Body of pancreas (tissue), 4 donors: ENCODE measurements around the gene TTLL9. TPM values are rescaled to one million over a fixed set of nuclear protein-coding genes. Genes with fewer than 3 reads are reported as not detected.

ENCODE experiments used
- ATAC-seq: fragments of 150-250 bp; one replicate; pipeline ENCODE4 v1.9.1; 2016
- DNase-seq, 4 donors: peaks; one replicate each; pipeline ENCODE4 v3.0.0-alpha.2; 2019
- H3K27ac ChIP-seq, 4 donors: fragments of 200-600 bp; sonication (generic); 1 replicate in 3 of 4; 2 replicates in 1 of 4; pipeline versions ENCODE4 v1.5.1 to v1.6.1; 2016 to 2019; ENCODE audit warnings: mild to moderate bottlenecking in 1 of 4, mixed read lengths in 1 of 4, moderate library complexity in 1 of 4
- H3K27me3 ChIP-seq, 2 donors: fragments of 200-600 bp; sonication (generic); one replicate each; pipeline ENCODE4 v1.6.0; 2016; ENCODE audit warnings: mild to moderate bottlenecking in 1 of 2
- H3K36me3 ChIP-seq, 2 donors: fragments of 200-600 bp; sonication (generic); replicated peaks in 1 of 2; 2 replicates each; pipeline ENCODE4 v1.5.1; 2016; ENCODE audit warnings: low read depth in 2 of 2; ENCODE audit not compliant: insufficient read depth in 1 of 2
- H3K4me1 ChIP-seq: fragments of 200-600 bp; sonication (generic); one replicate; pipeline ENCODE4 v1.6.0; 2016
- H3K4me3 ChIP-seq, 2 donors: fragments of 200-600 bp; sonication (generic); 1 replicate in 1 of 2; 2 replicates in 1 of 2; pipeline ENCODE4 v1.5.1; 2016 to 2019
- H3K9me3 ChIP-seq, 3 donors: fragments of 200-600 bp; sonication (generic); 1 replicate in 2 of 3; 2 replicates in 1 of 3; pipeline ENCODE4 v1.5.1; 2016
- POLR2A ChIP-seq, 3 donors: fragments of 450-650 bp; IDR thresholded peaks; one replicate each; pipeline ENCODE4 v1.6.1; 2016; ENCODE audit warnings: antibody characterized with exemption in 3 of 3, mild to moderate bottlenecking in 2 of 3
- WGBS, 2 donors: methylation state at CpG; one replicate each; pipeline ENCODE4 v1.1.5; 2017; 5-methylcytosine and 5-hydroxymethylcytosine counted together
- intact Hi-C: fragments of 100-400 bp; cut with DNase I; formaldehyde crosslinking; loops from one replicate; pipeline ENCODE4 v1.15.1; 2023
- total RNA-seq, 2 donors: library from RNA; depleted of rRNA; stranded (reverse); fragments of >200 nt; gene quantifications; one replicate each; pipeline ENCODE4 v1.1.0, GENCODE V29; 2016
- TF ChIP-seq, protein P1 (sequence below), 7 experiments: fragments of 450-650 bp in 4 of 7; fragments of 200-600 bp in 3 of 7; sonication (generic) in 3 of 7; IDR thresholded peaks; one replicate each; pipeline ENCODE4 v1.5.1; 2016 to 2019; ENCODE audit warnings: antibody characterized with exemption in 7 of 7

The TTLL9 gene
- total RNA-seq, 2 donors from 2014 or later, result 0.52 to 0.99 TPM

GRCh38 chr20:31833931-31834521 lies 36.4 kb upstream of the TTLL9 start:
- Histone ChIP-seq H3K27ac (no peak overlapping the region), H3K27me3 (no peaks in the 10 kb centered on the region), H3K9me3 (no peaks in the 10 kb centered on the region), H3K36me3 (no peaks in the 10 kb centered on the region), H3K4me3 (no peak overlapping the region), H3K4me1 (peaks cover 6% of the 10 kb centered on the region)
- TF ChIP-seq, protein P1, sequence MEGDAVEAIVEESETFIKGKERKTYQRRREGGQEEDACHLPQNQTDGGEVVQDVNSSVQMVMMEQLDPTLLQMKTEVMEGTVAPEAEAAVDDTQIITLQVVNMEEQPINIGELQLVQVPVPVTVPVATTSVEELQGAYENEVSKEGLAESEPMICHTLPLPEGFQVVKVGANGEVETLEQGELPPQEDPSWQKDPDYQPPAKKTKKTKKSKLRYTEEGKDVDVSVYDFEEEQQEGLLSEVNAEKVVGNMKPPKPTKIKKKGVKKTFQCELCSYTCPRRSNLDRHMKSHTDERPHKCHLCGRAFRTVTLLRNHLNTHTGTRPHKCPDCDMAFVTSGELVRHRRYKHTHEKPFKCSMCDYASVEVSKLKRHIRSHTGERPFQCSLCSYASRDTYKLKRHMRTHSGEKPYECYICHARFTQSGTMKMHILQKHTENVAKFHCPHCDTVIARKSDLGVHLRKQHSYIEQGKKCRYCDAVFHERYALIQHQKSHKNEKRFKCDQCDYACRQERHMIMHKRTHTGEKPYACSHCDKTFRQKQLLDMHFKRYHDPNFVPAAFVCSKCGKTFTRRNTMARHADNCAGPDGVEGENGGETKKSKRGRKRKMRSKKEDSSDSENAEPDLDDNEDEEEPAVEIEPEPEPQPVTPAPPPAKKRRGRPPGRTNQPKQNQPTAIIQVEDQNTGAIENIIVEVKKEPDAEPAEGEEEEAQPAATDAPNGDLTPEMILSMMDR (IDR thresholded peaks at IDR 0.05), result no peak
- TF ChIP-seq POLR2A (IDR thresholded peaks at IDR 0.05), result no peak
- ATAC-seq, result no peak
- intact Hi-C loops, result no loop called here
- WGBS, 2 donors, result 73 to 81% methylated on average over 17 to 19 of the region's 20 CpGs
- no peak for DNase-seq

DNA sequence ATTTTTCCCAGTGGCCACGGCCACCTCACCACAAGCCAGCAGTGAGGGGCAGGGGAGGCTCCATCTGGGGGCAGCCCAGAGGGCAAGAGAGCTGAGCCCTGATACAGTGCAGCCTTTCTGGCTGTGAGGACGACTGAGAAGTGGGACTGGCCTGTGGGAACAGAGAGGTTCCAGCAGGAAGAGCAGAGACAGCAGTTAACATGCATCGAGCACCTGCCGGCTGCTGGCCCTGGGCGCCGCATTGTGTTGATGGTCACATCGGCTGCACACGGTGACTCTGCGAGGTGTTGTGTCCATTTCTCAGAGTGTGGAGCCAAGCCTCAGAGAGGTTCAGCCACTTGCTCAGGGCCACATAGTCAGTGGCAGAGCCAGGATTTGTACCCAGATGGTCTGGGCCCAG lies 34.9 kb upstream of the TTLL9 start:
- no peak for DNase-seq

DNA sequence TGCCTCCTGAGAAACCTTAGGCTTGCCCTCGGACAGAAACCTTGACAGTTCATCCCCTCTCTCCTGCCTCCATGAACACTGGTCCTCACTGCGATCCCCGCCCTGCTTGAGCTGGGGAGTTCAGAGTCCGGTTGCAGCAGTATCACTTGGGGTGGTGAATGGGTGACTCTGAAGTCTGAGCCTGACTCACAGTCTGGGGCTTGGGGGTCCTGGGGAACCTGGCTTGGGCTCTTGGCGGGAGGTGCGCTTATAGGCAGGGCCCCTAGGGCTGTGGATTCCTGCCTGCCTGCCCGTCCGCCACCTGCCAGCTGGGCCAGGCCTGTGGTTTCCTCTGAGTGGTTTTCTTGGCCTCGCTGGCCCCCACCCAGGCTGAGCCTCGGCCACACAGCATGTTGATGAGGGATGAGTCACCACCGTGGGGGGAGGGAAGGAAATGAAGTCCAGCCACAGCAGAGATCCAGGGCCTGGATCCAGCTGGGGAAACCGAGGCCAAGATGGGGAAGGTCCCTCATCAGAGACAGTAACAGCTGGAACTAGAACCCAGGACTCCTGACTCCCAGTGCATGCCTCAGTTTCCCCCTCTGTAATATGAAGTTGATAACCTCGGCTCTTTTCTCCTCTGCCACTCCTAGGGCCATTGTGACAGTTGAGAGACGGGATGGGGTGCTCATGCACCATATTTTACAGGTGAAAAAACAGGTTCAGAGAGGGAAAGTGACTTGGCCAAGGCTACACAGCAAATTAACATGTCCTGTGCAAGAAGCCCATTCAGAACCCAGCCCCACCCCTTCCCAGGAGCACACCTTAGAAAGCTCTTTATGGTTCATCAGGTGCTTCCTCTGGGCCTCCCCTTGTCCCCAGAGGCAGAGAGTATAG lies 34.2 kb upstream of the TTLL9 start:
- peak; percentile 39 to 83 (median 64) for DNase-seq
- Histone ChIP-seq H3K36me3 (no peaks in the 10 kb centered on the region), H3K4me1 (peaks cover 6% of the 10 kb centered on the region), H3K9me3 (no peaks in the 10 kb centered on the region), H3K27ac (no peak overlapping the region), H3K27me3 (no peaks in the 10 kb centered on the region), H3K4me3 (no peak overlapping the region)
- intact Hi-C loops, result no loop called here
- WGBS, 2 donors, result 47% methylated on average over 5 to 14 of the region's 14 CpGs
- TF ChIP-seq POLR2A (IDR thresholded peaks at IDR 0.05), result no peak
- TF ChIP-seq, protein P1 (IDR thresholded peaks at IDR 0.05), result no peak
- peak; percentile 46 for ATAC-seq

More for the DNA sequence above, 34.9 kb upstream of the TTLL9 start:
- ATAC-seq, result no peak
- H3K4me1 ChIP-seq, result peaks cover 6% of the 10 kb centered on the region
- 77 to 92% methylated on average over 9 of the region's 9 CpGs for WGBS, 2 donors
- no peaks in the 10 kb centered on the region for H3K36me3 ChIP-seq
- H3K27ac ChIP-seq, result no peak overlapping the region
- intact Hi-C loops, result no loop called here
- no peaks in the 10 kb centered on the region for H3K9me3 ChIP-seq
- no peaks in the 10 kb centered on the region for H3K27me3 ChIP-seq
- no peak overlapping the region for H3K4me3 ChIP-seq
- TF ChIP-seq POLR2A (IDR thresholded peaks at IDR 0.05), result no peak
- TF ChIP-seq, protein P1 (IDR thresholded peaks at IDR 0.05), result no peak

DNA sequence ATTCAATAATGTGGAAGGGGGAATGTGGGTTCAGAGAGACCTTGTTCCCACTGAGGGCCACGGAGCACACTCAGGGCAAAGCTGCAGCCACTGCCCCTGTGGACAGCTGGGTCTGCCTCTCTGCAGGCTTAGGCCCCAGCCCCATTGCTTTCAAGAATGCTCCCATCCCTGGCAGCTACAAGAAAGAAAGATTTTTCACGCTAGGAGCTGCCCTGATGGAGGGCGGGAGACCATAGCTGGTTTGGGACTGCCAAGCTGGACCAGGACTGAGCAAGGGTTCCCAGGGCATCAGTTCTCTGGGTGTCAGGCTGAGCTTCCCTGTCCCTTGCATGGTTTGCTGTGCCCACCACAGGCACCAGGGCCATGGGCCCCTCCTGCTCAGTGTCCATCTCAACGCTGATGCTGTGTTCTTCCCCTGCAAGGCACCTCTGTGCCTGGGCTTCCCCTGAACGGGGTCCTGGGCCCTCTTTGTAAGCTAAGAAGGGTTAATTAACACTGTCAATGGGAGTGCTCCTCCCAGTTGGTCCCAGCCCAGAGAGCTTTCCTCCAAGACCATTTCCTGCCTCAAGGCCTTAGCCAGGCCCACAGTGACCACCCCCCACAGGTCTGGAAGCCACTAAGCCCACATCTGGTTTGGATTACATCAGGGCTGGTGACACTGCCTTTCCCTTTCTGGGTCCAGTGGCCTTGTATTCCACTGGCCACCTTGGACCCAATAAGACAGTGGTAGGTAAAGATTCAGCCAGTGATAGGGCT lies 33.4 kb upstream of the TTLL9 start:
- Histone ChIP-seq H3K9me3 (no peaks in the 10 kb centered on the region), H3K36me3 (no peaks in the 10 kb centered on the region), H3K27ac (no peak overlapping the region), H3K4me1 (peaks cover 6% of the 10 kb centered on the region), H3K27me3 (no peaks in the 10 kb centered on the region), H3K4me3 (no peak overlapping the region)
- DNase-seq, result no peak
- no peak for TF ChIP-seq POLR2A (IDR thresholded peaks at IDR 0.05)
- TF ChIP-seq, protein P1 (IDR thresholded peaks at IDR 0.05), result no peak
- intact Hi-C loops, result no loop called here
- 71 to 80% methylated on average over 5 of the region's 5 CpGs for WGBS, 2 donors
- ATAC-seq, result no peak
